GM12892 (cell line): ENCODE data around the gene TNS1.

Experiments
- POLR2A ChIP-seq: IDR thresholded peaks from 2 replicates; pipeline ENCODE4 v1.6.1; 2011; ENCODE audit warnings: low read depth, low read length, control low read depth
- POLR2AphosphoS5 ChIP-seq: IDR thresholded peaks from 2 replicates; pipeline ENCODE4 v1.6.1; 2011; ENCODE audit warnings: low read depth, low read length, control low read depth
- TAF1 ChIP-seq: IDR thresholded peaks from 2 replicates; pipeline ENCODE4 v1.6.1; 2011; ENCODE audit warnings: low read depth, mild to moderate bottlenecking, control low read depth, low read length, borderline replicate concordance

GRCh38 chr2:217945530-217945929 lies 57.3 kb downstream of the TNS1 start:
- TF ChIP-seq POLR2A (no peak), POLR2AphosphoS5 (no peak), TAF1 (no peak)
